ENCODE data around the gene PKIB.

GRCh38 chr6:122612838-122613237, 2.6 kb downstream of the PKIB start:
- TF ChIP-seq CTCF (IDR thresholded peaks at IDR 0.05; ENCODE audit: low read depth, low read length) (no peak), POLR2A (IDR thresholded peaks at IDR 0.05; ENCODE audit: extremely low read depth, insufficient read length) (no peak), MAX (IDR thresholded peaks at IDR 0.05; ENCODE audit: low read depth, low read length) (no peak)

All from NB4 (cell line).